ENCODE results near the gene PROCA1. TPM values are rescaled to one million over a fixed set of nuclear protein-coding genes. Genes with fewer than 3 reads are reported as not detected.

PROCA1 gene
- total and polyA plus RNA-seq, 2 of the 8 experiments (the other 6 are each of a cell fraction or from before 2014, with no cell fraction given) = 21.2 to 26.3 TPM

- TF ChIP-seq E2F6 (IDR thresholded peaks at IDR 0.05) (no peak), SIRT6 (IDR thresholded peaks at IDR 0.05; ENCODE audit: low read length) (no peak), SP4 (IDR thresholded peaks at IDR 0.05; ENCODE audit: low read length) (no peak), SIN3A (conservative IDR thresholded peaks at IDR 0.05 in 1 of 2, IDR thresholded peaks at IDR 0.05 in 1 of 2; ENCODE audit: low read depth in 1 of 2, low read length in 2 of 2) (peak; percentile 78 to 96; a peak in 3 of 4 replicates), CBX8 (IDR thresholded peaks at IDR 0.05; ENCODE audit: borderline replicate concordance, low read depth, low read length) (no peak), SP1 (IDR thresholded peaks at IDR 0.05; ENCODE audit: low read depth, low read length) (0 out of 2 replicates have a peak, but pooled peaks have one; percentile 57)
Observed at GRCh38 chr17:28726627-28727491, 15.2 kb upstream of the PROCA1 start (continued).
